ENCODE measurements around the gene CTSW.

Gene CTSW

DNA sequence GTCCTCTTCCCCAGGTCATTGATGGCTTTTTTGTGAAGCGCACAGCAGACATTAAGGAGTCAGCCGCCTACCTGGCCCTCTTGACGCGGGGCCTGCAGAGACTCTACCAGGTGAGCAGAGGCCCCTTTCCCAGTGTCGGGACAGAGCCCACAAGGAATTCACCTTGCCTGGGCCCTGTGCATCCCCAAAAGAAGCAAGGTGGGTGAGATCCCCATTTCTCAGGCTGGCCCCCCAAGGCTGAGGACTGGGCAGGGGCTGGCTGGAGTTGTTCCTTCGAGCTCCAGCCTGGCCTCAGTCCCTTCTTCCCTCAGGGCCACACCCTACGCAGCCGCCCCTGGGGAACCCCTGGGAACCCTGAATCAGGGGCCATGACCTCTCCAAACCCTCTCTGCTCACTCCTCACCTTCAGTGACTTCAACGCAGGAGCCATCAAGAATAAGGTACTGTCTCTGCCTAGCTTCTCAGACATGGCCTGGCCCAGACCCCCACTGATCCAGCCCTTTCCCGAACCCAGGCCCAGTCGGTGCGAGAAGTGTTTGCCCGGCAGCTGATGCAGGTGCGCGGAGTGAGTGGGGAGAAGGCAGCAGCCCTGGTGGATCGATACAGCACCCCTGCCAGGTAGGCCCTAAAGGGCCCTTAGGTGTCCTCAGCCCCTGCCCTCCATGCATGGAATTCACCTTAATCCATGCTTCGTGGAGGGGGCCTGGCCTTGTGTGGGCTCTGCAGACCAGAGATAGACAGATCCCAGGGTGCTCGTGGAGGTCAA is 14.7 kb upstream of the CTSW start:
- peaks cover 18% of the 10 kb centered on the region for H3K79me1 ChIP-seq (replicated peaks; ENCODE audit: low read length, poor library complexity, severe bottlenecking)
- peaks cover 77 to 82% of the 10 kb centered on the region in 2 experiments for H3K36me3 ChIP-seq (ENCODE audit: control insufficient read depth in 1 of 2, insufficient read depth in 2 of 2, low read depth in 1 of 2, low read length in 2 of 2)
- H3K9me3 ChIP-seq (ENCODE audit: control insufficient read depth, low read length) = no peaks in the 10 kb centered on the region
- H3K23ac ChIP-seq (ENCODE audit: low read length in 2 of 2) = no peak overlapping the region
- H3K4ac ChIP-seq (ENCODE audit: low read depth in 1 of 2, low read length in 2 of 2) = no peak overlapping the region
- H2AK5ac ChIP-seq (ENCODE audit: low read length, severe bottlenecking) = no peak overlapping the region
- no peak overlapping the region for H3K18ac ChIP-seq (ENCODE audit: low read depth in 1 of 2, low read length in 2 of 2)
- H3K4me1 ChIP-seq (ENCODE audit: control insufficient read depth, insufficient read depth, low read depth, low read length) = peaks cover 42% of the 10 kb centered on the region
- no peak overlapping the region for H3K4me3 ChIP-seq (ENCODE audit: insufficient read depth in 1 of 2, low read depth in 1 of 2, low read length in 2 of 2)
- H2BK5ac ChIP-seq (ENCODE audit: low read depth, low read length, poor library complexity, severe bottlenecking) = no peak overlapping the region
- H4K8ac ChIP-seq (ENCODE audit: low read length) = no peak overlapping the region
- peak overlapping the region in 1 of 2 experiments; percentile 22 for H2BK12ac ChIP-seq (ENCODE audit: low read length in 2 of 2)
- H4K91ac ChIP-seq (ENCODE audit: low read length) = no peak overlapping the region
- H3K27me3 ChIP-seq (ENCODE audit: control insufficient read depth in 1 of 2, insufficient read depth in 1 of 2, low read length in 2 of 2) = no peaks in the 10 kb centered on the region
- H3K4me2 ChIP-seq (ENCODE audit: low read length, poor library complexity, severe bottlenecking) = no peak overlapping the region
- no peak overlapping the region for H2BK15ac ChIP-seq (ENCODE audit: low read depth, poor library complexity, severe bottlenecking)
- no peak overlapping the region for H3K14ac ChIP-seq (ENCODE audit: low read length in 2 of 2)
- no peak overlapping the region for H2AFZ ChIP-seq (ENCODE audit: low read depth, low read length)
- H3K9ac ChIP-seq (ENCODE audit: low read length) = no peak overlapping the region
- no peak overlapping the region for H3K27ac ChIP-seq (ENCODE audit: low read length, poor library complexity, severe bottlenecking)
- H2BK120ac ChIP-seq (ENCODE audit: low read depth, low read length) = no peak overlapping the region
- no peak for DNase-seq
- 91% methylated on average over 18 of the region's 18 CpGs for WGBS

DNA sequence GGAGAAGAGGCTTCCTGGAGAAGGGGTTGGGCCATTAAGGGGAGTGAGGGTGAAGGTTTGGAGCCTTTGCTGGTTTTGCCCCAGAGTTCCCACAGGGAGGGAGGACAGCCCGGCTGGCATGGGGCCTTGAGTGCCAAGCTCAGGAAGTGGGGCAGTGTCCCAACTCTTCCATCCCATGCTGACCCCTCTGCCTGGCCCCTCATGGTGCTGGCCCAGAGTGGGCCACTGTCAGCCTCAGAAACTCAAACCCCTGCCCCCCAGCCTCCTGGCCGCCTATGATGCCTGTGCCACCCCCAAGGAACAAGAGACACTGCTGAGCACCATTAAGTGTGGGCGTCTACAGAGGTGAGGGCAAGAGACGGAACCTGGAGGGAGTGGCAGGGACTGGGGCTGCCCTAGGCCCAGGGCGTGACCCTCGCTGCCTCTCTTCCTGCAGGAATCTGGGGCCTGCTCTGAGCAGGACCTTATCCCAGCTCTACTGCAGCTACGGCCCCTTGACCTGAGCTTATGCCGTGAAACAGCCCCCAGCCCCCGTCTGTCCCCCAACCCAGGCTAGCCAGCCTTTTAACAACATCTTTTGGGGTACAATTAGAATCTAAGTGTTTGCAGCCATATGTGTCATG is 14.0 kb upstream of the CTSW start:
- Histone ChIP-seq H3K36me3 (ENCODE audit: control insufficient read depth in 1 of 2, insufficient read depth in 2 of 2, low read depth in 1 of 2, low read length in 2 of 2) (peaks cover 85 to 90% of the 10 kb centered on the region in 2 experiments), H3K14ac (ENCODE audit: low read length in 2 of 2) (peak overlapping the region in 1 of 2 experiments; percentile 19), H3K4me1 (ENCODE audit: control insufficient read depth, insufficient read depth, low read depth, low read length) (peaks cover 47% of the 10 kb centered on the region), H4K91ac (ENCODE audit: low read length) (no peak overlapping the region), H3K4ac (ENCODE audit: low read depth in 1 of 2, low read length in 2 of 2) (no peak overlapping the region), H3K27ac (ENCODE audit: low read length, poor library complexity, severe bottlenecking) (peak overlapping the region; percentile 5), H3K23ac (ENCODE audit: low read length in 2 of 2) (no peak overlapping the region), H3K79me1 (replicated peaks; ENCODE audit: low read length, poor library complexity, severe bottlenecking) (peaks cover 22% of the 10 kb centered on the region), H2BK12ac (ENCODE audit: low read length in 2 of 2) (no peak overlapping the region), H3K27me3 (ENCODE audit: control insufficient read depth in 1 of 2, insufficient read depth in 1 of 2, low read length in 2 of 2) (no peaks in the 10 kb centered on the region), H3K9me3 (ENCODE audit: control insufficient read depth, low read length) (no peaks in the 10 kb centered on the region), H3K4me3 (ENCODE audit: insufficient read depth in 1 of 2, low read depth in 1 of 2, low read length in 2 of 2) (no peak overlapping the region), H4K8ac (ENCODE audit: low read length) (no peak overlapping the region), H2BK5ac (ENCODE audit: low read depth, low read length, poor library complexity, severe bottlenecking) (no peak overlapping the region), H2BK120ac (ENCODE audit: low read depth, low read length) (no peak overlapping the region), H2AFZ (ENCODE audit: low read depth, low read length) (no peak overlapping the region), H2BK15ac (ENCODE audit: low read depth, poor library complexity, severe bottlenecking) (no peak overlapping the region), H3K18ac (ENCODE audit: low read depth in 1 of 2, low read length in 2 of 2) (no peak overlapping the region), H3K9ac (ENCODE audit: low read length) (no peak overlapping the region), H3K4me2 (ENCODE audit: low read length, poor library complexity, severe bottlenecking) (no peak overlapping the region), H2AK5ac (ENCODE audit: low read length, severe bottlenecking) (no peak overlapping the region)
- 95% methylated on average over 8 of the region's 9 CpGs for WGBS
- DNase-seq = no peak

DNA sequence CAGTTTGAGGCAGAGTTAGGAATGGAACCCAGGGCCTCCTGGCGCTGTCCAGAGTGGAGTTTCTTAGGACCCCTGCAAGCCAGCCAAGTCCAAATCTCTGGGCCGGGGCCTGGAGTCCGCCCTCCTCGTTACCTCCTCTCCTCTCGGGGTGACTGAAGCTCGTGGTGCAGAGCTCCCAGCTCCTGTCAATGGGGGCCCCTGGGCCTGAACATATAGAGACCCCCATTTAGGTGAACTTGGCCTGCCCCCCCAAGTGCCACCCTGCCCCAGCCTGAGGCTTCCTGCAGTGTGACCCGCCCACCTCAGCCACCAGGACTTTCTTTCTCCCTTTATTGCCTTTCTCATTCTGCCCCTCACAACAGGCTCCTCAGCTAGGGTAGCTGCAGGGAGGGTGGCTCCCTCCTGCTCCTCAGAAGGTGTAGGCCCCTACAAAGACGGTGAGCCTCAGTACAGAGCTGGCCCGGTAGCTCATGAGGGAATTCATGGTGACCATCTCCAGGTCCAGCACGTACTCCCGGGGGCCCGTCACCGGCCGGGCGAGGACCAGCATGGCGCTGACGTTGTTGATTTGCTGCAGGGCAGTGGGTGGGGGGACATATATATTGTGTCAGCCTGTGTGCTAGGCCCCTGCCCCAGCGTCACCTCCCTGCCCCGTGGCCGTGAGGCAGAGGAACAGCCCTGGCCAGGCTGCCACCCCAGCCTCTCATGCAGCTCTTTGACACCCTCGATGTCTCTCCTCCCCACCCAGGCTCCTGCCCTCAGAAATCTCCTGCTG is 12.9 kb upstream of the CTSW start:
- H3K9ac ChIP-seq (ENCODE audit: low read length) = no peak overlapping the region
- no peak overlapping the region for H4K8ac ChIP-seq (ENCODE audit: low read length)
- no peak for DNase-seq
- H3K27ac ChIP-seq (ENCODE audit: low read length, poor library complexity, severe bottlenecking) = no peak overlapping the region
- H3K4ac ChIP-seq (ENCODE audit: low read depth in 1 of 2, low read length in 2 of 2) = no peak overlapping the region
- H2AFZ ChIP-seq (ENCODE audit: low read depth, low read length) = no peak overlapping the region
- H2BK120ac ChIP-seq (ENCODE audit: low read depth, low read length) = no peak overlapping the region
- H3K14ac ChIP-seq (ENCODE audit: low read length in 2 of 2) = no peak overlapping the region
- H2BK5ac ChIP-seq (ENCODE audit: low read depth, low read length, poor library complexity, severe bottlenecking) = no peak overlapping the region
- H3K27me3 ChIP-seq (ENCODE audit: control insufficient read depth in 1 of 2, insufficient read depth in 1 of 2, low read length in 2 of 2) = no peaks in the 10 kb centered on the region
- H3K4me2 ChIP-seq (ENCODE audit: low read length, poor library complexity, severe bottlenecking) = no peak overlapping the region
- H3K79me1 ChIP-seq (replicated peaks; ENCODE audit: low read length, poor library complexity, severe bottlenecking) = peaks cover 22% of the 10 kb centered on the region
- no peak overlapping the region for H2BK15ac ChIP-seq (ENCODE audit: low read depth, poor library complexity, severe bottlenecking)
- no peak overlapping the region for H3K23ac ChIP-seq (ENCODE audit: low read length in 2 of 2)
- no peaks in the 10 kb centered on the region for H3K9me3 ChIP-seq (ENCODE audit: control insufficient read depth, low read length)
- no peak overlapping the region for H4K91ac ChIP-seq (ENCODE audit: low read length)
- no peak overlapping the region for H3K4me3 ChIP-seq (ENCODE audit: insufficient read depth in 1 of 2, low read depth in 1 of 2, low read length in 2 of 2)
- peaks cover 54% of the 10 kb centered on the region for H3K4me1 ChIP-seq (ENCODE audit: control insufficient read depth, insufficient read depth, low read depth, low read length)
- H3K18ac ChIP-seq (ENCODE audit: low read depth in 1 of 2, low read length in 2 of 2) = no peak overlapping the region
- WGBS = 89% methylated on average over 21 of the region's 21 CpGs
- no peak overlapping the region for H2AK5ac ChIP-seq (ENCODE audit: low read length, severe bottlenecking)
- H2BK12ac ChIP-seq (ENCODE audit: low read length in 2 of 2) = no peak overlapping the region
- peaks cover 90 to 95% of the 10 kb centered on the region in 2 experiments for H3K36me3 ChIP-seq (ENCODE audit: control insufficient read depth in 1 of 2, insufficient read depth in 2 of 2, low read depth in 1 of 2, low read length in 2 of 2)
